HUES64 (cell line): ENCODE measurements around the gene HSF4.
A peak's percentile ranks its signal among the peaks of the same experiment; 100 is the strongest.

Source experiments
- H3K27ac ChIP-seq: 2 replicates; pipeline ENCODE4 v1.7.0; 2013; ENCODE audit warnings: low read depth, low read length, inconsistent platforms
- H3K27me3 ChIP-seq: 2 replicates; pipeline ENCODE4 v1.6.1; 2013; ENCODE audit warnings: mild to moderate bottlenecking, low read length; ENCODE audit not compliant: insufficient read depth
- H3K36me3 ChIP-seq: 2 replicates; pipeline ENCODE4 v1.6.1; 2013; ENCODE audit warnings: mild to moderate bottlenecking, low read length; ENCODE audit not compliant: insufficient read depth
- H3K4me1 ChIP-seq: 2 replicates; pipeline ENCODE4 v1.6.1; 2013; ENCODE audit warnings: mild to moderate bottlenecking, low read length, moderate library complexity; ENCODE audit not compliant: insufficient read depth
- H3K4me3 ChIP-seq: 2 replicates; pipeline ENCODE4 v1.5.1; 2013; ENCODE audit warnings: mild to moderate bottlenecking, low read length, moderate library complexity
- H3K9ac ChIP-seq: 2 replicates; pipeline ENCODE4 v1.6.1; 2013; ENCODE audit warnings: mild to moderate bottlenecking, low read depth, low read length
- H3K9me3 ChIP-seq: 2 replicates; pipeline ENCODE4 v1.6.1; 2013; ENCODE audit warnings: low read depth, low read length; ENCODE audit not compliant: insufficient read depth
- WGBS: fragments of 150-250, 120-280 bp; methylation state at CpG from one replicate; pipeline ENCODE4 v1.1.7; 2013; ENCODE audit warnings: missing lambda C conversion rate; 5-methylcytosine and 5-hydroxymethylcytosine counted together

The HSF4 gene

DNA sequence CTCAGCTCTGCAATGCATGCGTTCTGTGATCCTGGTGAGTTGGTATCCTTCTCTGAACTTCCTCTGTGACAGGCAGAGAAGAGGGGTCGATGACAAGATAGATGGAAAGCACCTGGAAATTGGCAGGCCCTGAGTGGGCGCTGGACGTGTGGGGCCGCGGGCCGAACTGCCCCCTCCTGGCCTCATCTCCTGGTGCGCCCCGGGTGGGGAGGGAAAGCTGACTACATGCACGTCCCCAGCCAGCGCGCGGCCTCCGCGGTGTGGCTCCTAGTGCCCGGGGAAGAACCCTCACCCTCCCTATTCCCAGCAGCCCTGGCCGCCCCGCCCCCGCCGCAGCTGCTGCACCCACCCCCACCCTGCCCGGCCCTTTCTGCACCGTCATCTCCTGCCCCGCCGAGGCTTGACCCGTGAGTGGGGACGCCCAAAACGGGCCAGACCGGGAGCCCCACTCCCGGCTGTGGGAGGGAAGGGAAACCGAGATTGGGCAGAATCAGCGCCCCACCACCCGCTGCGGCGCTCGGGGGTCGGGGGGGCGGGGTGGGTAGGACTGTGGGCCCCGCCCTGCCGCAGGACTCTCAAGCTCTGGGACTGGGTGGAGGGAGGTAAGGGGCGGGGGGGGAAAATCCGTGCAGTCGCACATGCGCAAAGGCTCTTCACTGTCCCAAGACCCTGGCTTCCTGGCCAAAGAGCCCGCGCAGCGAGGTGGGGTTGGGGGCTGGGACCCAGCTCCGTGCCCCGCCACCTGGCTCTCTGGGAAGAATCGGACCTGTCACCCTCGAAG lies 5.8 kb downstream of the HSF4 start, which contains the start of gene NOL3:
TSS of gene NOL3 (plus strand) at position 371 of the 781 bp plus-strand sequence.
- Histone ChIP-seq H3K9ac (peak within 1 kb of the TSS; percentile 55), H3K27ac (no peak within 1 kb of the TSS), H3K9me3 (no peaks in the 10 kb centered on the region), H3K27me3 (peaks cover 96% of the 10 kb centered on the region), H3K4me1 (peaks cover 12% of the 10 kb centered on the region), H3K36me3 (no peaks in the 10 kb centered on the region), H3K4me3 (peak within 1 kb of the TSS; percentile 59)
- 2% methylated on average over 43 of the region's 50 CpGs for WGBS

DNA sequence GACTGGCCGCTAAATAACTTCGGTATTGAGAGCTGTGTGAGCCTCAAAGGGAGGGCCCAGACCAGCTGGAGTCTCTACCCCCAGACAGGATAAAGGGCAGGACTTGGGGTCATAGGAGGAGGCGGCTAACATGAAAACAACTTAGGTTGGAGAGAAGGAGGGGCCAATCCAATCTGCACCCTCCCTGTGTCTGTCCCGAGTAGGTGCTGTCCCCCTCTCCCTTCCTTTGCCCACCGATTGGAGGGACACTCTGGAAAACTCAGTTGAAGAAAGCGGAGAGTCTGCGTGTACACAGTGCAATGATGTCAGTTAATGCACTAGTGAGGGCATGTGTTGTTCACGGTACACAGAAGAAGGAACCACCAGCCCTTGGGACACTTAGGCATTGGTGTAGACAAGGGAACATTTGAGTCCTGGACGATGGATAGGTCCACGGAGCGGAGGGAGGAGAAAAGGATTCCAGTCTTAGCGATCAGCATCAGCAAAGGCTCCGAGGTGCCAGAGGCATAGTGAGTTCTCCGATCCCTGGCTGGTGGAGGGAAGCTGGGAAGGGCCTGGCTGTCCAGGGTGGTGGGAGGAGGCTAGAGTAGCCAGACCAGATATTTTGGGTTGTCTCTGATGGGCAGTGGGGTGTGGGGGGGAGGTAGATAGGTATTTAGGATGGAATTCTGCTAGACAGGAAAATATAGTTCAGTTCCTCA lies 6.6 kb downstream of the HSF4 start:
- WGBS = 36% methylated on average over 14 of the region's 14 CpGs
- Histone ChIP-seq H3K27ac (no peak overlapping the region), H3K36me3 (no peaks in the 10 kb centered on the region), H3K27me3 (peaks cover 96% of the 10 kb centered on the region), H3K4me1 (peaks cover 12% of the 10 kb centered on the region), H3K9ac (peak overlapping the region; percentile 55), H3K4me3 (peak overlapping the region; percentile 59), H3K9me3 (no peaks in the 10 kb centered on the region)

DNA sequence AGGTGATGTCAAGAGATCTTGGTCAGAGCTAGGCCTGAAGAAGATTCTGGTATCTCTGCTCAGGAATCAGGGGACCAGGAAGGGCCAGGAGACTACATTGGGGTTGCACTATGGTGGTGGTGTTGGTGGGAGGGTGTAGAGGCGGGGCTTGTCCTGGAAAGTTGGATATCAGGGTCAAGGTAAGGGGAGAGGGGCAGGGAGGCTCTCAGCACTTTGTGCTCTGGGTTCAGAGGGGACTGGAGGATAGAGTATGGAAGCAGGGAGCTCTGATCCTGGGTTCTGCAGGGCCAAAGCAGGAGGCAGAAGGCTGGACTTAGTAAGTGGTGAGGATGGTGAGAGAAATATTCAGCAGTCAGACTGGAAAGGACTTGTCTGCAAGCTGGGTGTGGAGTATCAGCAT lies 8.8 kb downstream of the HSF4 start:
- WGBS = 78% methylated on average over 1 of the region's 1 CpG
- H3K4me1 ChIP-seq = peaks cover 12% of the 10 kb centered on the region
- no peaks in the 10 kb centered on the region for H3K9me3 ChIP-seq
- H3K27me3 ChIP-seq = peaks cover 94% of the 10 kb centered on the region
- peak overlapping the region; percentile 50 for H3K4me3 ChIP-seq
- no peak overlapping the region for H3K27ac ChIP-seq
- no peaks in the 10 kb centered on the region for H3K36me3 ChIP-seq
- H3K9ac ChIP-seq = no peak overlapping the region

DNA sequence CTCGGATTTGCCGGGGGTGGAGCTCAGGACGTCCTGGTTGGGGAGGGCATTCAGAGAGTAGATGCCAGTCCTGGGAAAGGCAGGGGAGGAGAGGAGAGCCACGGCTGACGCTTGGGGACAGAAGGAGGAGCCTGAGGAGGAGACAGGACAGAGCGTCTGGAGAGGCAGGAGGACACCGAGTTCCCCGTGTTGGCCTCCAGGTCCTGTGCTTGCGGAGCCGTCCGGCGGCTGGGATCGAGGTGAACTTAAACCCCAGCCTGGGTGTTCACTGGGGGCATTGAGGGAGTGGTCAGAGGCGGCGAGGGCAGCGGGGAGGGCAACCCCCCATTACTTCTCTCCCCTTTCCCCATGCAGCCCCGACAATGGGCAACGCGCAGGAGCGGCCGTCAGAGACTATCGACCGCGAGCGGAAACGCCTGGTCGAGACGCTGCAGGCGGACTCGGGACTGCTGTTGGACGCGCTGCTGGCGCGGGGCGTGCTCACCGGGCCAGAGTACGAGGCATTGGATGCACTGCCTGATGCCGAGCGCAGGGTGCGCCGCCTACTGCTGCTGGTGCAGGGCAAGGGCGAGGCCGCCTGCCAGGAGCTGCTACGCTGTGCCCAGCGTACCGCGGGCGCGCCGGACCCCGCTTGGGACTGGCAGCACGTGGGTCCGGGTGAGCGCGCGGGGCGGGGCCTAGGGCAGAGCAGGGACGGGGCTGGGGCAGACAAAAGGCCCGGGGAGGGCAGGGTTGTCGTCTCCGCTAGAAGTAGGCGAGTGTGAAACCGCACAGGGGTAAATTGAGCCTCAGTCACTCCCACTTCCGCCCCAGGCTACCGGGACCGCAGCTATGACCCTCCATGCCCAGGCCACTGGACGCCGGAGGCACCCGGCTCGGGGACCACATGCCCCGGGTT lies 9.5 kb downstream of the HSF4 start:
- Histone ChIP-seq H3K9ac (no peak overlapping the region), H3K27me3 (peaks cover 93% of the 10 kb centered on the region), H3K4me3 (peak overlapping the region; percentile 50), H3K27ac (no peak overlapping the region), H3K36me3 (no peaks in the 10 kb centered on the region), H3K4me1 (peaks cover 12% of the 10 kb centered on the region), H3K9me3 (no peaks in the 10 kb centered on the region)
- 2% methylated on average over 69 of the region's 71 CpGs for WGBS

DNA sequence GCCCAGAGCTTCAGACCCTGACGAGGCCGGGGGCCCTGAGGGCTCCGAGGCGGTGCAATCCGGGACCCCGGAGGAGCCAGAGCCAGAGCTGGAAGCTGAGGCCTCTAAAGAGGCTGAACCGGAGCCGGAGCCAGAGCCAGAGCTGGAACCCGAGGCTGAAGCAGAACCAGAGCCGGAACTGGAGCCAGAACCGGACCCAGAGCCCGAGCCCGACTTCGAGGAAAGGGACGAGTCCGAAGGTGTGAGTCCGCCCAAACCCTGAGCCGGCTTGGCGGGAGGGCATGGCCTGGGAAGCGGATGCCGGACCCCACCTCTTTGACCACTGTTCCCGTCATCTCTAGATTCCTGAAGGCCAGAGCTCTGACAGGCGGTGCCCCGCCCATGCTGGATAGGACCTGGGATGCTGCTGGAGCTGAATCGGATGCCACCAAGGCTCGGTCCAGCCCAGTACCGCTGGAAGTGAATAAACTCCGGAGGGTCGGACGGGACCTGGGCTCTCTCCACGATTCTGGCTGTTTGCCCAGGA lies 10.2 kb downstream of the HSF4 start:
- Histone ChIP-seq H3K27me3 (peaks cover 86% of the 10 kb centered on the region), H3K9me3 (no peaks in the 10 kb centered on the region), H3K27ac (no peak overlapping the region), H3K9ac (no peak overlapping the region), H3K4me3 (peak overlapping the region; percentile 50), H3K36me3 (no peaks in the 10 kb centered on the region), H3K4me1 (peaks cover 12% of the 10 kb centered on the region)
- WGBS = 63% methylated on average over 31 of the region's 31 CpGs

DNA sequence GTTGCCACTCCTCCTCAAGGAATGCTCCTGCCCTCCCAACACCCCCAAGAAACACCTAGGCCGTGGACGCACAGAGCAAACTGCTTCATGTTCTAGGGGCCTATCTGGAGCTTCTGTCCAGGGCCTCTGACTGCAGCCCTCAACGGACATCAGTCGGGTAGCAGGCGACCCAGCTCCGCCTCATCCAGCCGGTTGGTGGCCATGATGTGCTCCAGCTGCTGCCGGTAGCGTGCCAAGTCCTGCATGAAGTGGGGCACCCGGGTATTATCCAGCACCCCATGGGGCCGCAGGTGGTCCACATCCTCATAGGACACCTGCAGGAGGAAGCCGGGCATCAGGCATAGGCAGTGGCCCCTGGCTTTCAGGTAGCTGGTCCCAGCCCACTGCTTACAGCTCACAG lies 12.1 kb downstream of the HSF4 start:
- Histone ChIP-seq H3K36me3 (no peaks in the 10 kb centered on the region), H3K9ac (no peak overlapping the region), H3K9me3 (no peaks in the 10 kb centered on the region), H3K4me3 (no peak overlapping the region), H3K27me3 (peaks cover 71% of the 10 kb centered on the region), H3K4me1 (peaks cover 7% of the 10 kb centered on the region), H3K27ac (no peak overlapping the region)
- 93% methylated on average over 12 of the region's 12 CpGs for WGBS

DNA sequence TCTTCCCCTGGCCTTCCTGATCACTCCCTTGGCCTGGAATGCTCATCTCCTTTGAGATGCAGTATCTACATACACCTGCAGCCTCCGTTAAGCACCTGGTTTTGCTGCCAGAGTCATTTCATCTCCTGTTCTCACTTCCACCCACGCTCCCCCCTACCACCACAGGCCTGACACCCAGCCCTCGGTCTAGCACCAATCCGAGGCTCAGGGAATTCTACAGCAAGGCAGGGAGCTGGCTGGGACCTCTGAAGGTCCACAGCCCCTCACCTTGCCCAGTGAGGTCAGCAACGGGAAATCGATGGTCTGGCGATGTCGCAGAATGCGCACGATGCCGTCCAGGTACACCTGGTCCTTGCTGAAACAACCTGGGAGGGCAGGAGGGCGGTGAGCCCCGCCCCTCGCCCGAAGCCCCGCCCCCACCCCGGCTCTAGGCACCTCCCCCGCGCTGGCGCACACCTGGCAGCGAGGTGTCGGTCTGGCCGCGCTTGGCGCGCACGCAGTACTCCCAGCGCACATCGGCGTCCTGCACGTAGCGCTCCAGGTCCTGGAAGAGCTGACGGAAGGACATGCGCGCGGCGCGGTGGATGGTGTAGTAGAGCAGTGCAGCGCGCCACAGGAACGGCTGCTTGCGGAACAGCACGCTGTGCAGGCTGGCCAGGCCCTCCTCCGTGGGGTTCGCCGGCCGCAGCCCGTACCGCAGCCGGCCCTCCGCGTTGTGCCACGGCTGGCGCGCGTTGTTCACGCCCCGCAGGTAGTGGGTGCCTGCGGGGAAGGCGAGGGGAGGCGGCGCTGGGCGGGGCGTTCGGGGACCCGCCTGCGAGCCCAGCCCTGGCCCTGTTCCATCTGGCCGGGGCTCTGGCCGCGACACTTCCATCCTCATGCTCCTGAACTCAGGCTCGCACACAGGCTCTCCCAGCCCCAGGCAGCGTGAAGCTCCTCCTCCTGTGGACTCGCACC lies 13.5 kb downstream of the HSF4 start:
- Histone ChIP-seq H3K9ac (peak overlapping the region; percentile 43; the same call in 1 of the 2 replicates), H3K4me1 (peaks cover 7% of the 10 kb centered on the region), H3K36me3 (no peaks in the 10 kb centered on the region), H3K27ac (0 out of 2 replicates have a peak overlapping the region, but pooled peaks have one; percentile 44), H3K9me3 (no peaks in the 10 kb centered on the region), H3K4me3 (peak overlapping the region; percentile 50), H3K27me3 (peaks cover 58% of the 10 kb centered on the region)
- 5% methylated on average over 73 of the region's 73 CpGs for WGBS

DNA sequence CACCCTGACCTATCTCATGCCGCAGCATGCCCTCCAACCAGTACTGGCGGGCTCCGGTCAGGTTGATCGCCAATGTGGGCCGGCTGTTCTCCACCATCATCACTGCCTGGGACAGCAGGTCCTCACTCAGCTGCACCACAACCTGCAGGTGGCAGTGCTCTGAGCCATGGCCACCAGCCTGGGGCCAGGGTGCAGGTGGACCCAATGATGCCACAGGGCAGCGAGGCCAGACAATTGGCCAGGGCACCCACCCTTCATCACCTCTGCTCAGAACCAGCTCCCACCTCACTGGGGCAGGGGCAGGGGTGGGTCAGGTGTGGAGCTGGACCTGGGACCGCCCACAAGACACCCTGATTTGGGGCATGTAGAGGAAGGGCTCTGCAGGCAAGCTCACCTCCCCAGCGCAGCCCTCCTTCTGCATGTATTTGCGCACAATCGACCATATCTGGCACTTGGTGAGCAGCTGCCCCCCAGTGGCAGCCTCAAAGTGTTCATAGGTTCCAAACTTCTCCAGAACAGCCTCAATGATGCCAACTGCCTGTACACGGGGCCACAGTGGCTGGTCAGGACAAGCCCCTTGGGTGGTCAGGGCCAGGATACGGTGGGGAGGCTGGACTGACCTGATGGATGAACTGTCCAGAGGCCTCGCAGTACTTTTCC lies 15.0 kb downstream of the HSF4 start:
- 93% methylated on average over 13 of the region's 13 CpGs for WGBS

DNA sequence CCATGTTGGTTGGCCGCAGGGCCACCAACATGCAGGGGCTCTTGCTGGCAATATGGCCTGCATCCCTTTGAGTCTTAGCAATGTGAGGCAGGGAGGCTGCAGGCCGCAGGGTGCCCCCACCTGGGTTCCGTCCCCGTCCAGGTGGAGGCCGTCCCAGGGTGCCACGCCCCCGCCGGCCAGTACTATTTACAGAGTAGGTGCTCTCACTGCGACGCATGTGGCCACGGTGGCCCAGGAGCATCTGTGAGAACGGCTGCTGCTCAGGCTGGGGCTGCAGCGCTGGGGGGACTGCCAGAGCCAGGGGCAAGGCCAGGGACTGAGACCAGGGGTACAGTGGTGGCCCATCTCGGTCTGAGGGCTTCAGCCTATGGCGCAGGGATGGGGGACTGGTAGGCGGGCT lies 15.6 kb downstream of the HSF4 start:
- 92% methylated on average over 16 of the region's 16 CpGs for WGBS

More for the DNA sequence above, 15.0 kb downstream of the HSF4 start:
- Histone ChIP-seq H3K9ac (no peak overlapping the region), H3K27ac (no peak overlapping the region), H3K4me3 (no peak overlapping the region), H3K36me3 (no peaks in the 10 kb centered on the region), H3K4me1 (no peaks in the 10 kb centered on the region), H3K27me3 (peaks cover 48% of the 10 kb centered on the region), H3K9me3 (no peaks in the 10 kb centered on the region)

More for the DNA sequence above, 15.6 kb downstream of the HSF4 start:
- Histone ChIP-seq H3K4me3 (no peak overlapping the region), H3K27ac (no peak overlapping the region), H3K36me3 (no peaks in the 10 kb centered on the region), H3K9me3 (no peaks in the 10 kb centered on the region), H3K9ac (no peak overlapping the region), H3K27me3 (peaks cover 48% of the 10 kb centered on the region), H3K4me1 (no peaks in the 10 kb centered on the region)
